C4-2B (cell line): ENCODE results near the gene CWC27.

Experiments used
- H3K27ac ChIP-seq: fragments of 450-650 bp; 2 replicates; pipeline ENCODE4 v1.5.1; 2017
- ZFX ChIP-seq: fragments of 450-650 bp; IDR thresholded peaks from 2 replicates; pipeline ENCODE4 v1.6.1; 2017
- TF ChIP-seq, protein P1 (sequence below): fragments of 450-650 bp; conservative IDR thresholded peaks from 2 replicates; pipeline ENCODE4 v1.5.1; 2017; ENCODE audit warnings: mild to moderate bottlenecking

Gene CWC27

DNA sequence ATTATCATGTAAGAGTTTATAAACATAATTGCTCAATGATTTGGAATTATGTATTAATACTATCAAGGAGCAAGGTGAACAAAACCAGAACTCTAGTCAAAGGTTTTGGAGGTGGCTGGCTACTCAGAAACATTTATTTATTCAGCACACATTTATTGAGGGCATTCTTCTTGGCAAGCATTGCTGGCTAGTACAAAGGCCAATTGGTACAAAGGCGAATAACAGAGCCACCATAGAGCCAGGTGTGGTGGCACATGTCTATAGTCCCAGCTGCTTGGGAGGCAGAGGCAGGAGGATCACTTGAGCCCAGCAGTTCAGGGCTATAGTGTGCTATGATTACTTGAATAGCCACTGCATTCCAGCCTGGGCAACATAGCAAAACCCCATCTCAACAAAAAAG, 242.1 kb downstream of the CWC27 start:
- no peak overlapping the region for H3K27ac ChIP-seq
- TF ChIP-seq, protein P1, sequence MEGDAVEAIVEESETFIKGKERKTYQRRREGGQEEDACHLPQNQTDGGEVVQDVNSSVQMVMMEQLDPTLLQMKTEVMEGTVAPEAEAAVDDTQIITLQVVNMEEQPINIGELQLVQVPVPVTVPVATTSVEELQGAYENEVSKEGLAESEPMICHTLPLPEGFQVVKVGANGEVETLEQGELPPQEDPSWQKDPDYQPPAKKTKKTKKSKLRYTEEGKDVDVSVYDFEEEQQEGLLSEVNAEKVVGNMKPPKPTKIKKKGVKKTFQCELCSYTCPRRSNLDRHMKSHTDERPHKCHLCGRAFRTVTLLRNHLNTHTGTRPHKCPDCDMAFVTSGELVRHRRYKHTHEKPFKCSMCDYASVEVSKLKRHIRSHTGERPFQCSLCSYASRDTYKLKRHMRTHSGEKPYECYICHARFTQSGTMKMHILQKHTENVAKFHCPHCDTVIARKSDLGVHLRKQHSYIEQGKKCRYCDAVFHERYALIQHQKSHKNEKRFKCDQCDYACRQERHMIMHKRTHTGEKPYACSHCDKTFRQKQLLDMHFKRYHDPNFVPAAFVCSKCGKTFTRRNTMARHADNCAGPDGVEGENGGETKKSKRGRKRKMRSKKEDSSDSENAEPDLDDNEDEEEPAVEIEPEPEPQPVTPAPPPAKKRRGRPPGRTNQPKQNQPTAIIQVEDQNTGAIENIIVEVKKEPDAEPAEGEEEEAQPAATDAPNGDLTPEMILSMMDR: no peak
- no peak for TF ChIP-seq ZFX

DNA sequence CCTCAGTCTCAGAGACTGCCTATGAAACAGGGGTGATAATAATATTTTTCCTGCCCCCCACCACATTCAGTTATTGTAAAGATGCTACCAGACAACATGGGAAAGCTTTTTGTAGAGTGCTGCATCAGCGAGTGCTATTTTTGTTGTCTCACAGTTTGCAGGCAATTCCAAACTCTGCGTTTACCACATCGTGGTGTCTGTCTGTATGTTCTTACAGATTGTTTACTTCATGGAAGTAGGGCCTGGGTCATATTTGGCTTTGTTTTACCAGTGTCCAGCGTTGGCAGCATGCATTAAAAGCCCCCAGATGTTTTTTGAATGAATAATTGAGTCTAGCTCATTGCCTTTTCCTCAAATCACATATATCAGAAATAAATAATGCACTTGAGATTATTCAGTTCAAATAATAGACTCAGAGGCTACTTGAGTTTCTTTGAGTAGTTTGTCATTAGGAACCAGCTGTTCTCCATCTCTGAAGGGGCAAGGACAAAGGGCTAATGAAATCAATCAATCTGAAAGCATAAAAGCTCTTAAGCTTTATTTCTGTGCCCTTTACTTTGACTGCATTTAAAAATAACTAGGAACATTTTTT, 243.7 kb downstream of the CWC27 start:
- H3K27ac ChIP-seq: no peak overlapping the region

DNA sequence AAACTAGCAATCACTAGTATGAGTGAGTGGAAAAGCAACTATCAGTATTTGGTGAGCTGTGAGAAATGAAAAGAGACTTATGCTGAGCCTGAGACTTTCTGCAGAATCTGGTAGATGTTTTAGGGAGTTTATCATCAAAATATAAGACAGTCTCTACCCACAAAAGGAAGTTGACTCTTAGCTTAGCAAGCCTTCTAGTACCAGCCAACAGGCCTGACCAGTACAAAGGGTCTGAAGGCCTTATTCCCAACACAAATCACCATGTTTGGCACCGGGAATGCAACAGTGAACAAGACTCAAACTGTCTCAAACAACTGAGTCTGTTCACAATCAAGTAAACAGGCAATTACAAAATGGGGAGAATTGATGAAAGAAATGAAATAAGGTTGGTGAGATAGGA, 244.4 kb downstream of the CWC27 start:
- no peak overlapping the region for H3K27ac ChIP-seq
- TF ChIP-seq, protein P1: no peak

More for the DNA sequence above, 243.7 kb downstream of the CWC27 start:
- TF ChIP-seq, protein P1: no peak
- no peak for TF ChIP-seq ZFX

DNA sequence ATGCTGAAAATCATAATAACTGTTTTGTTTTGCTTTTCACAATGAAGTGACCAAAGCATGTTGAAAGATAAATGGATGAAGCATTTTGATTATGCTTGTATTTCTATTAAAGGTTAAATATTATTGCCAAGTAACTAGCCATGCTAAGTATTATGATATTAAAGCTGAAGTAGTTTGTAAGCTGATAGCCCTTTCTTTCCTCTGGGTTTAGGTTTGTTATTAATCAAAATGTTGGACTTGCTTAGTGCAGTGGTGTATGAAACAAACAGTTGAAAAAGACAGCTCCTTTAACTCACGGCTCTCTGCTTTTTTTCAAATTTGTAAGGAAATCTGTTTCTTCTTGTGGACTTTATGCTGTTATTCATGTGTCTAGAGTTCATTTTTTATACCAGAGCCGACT, 246.0 kb downstream of the CWC27 start:
- H3K27ac ChIP-seq: no peak overlapping the region
- no peak for TF ChIP-seq ZFX
- TF ChIP-seq, protein P1: no peak

DNA sequence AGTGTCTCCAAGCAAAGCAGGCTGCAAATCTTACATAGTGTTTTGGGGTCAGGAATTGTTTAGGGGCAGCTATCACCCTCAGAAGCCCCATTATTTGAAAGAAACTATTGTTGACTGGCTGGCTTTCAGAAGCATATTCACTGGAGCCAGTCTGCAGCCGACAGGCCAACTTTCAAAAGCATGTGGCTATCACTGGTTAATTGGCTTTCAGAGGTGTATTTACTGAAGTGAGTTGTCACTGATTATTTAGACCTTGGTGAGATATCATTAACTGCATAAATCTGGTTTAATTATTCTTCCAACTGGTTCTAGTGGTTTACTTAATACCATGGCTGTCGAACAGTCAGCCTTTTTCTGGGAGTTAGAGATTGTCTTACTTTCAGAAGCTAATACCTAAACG, 247.0 kb downstream of the CWC27 start:
- no peak overlapping the region for H3K27ac ChIP-seq
- TF ChIP-seq ZFX: no peak
- TF ChIP-seq, protein P1: no peak

DNA sequence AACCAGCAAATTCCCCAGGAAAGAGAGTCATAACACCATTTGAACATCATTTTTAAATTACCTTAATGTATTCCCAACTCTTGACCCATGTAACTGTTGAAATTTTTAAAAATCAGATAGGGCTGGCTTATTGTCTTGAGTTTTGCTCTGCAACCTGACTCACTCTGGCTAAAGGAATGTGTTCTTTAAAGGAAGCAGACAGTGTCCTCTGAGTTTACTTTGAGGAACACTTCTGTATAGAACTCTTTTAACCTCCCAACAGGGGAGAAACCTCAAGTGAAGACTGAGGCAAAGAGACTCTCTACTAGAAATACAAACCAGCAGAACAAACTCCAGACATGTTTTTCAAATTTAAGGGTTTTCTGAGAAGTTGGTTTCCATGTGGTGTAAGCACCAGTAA, 248.9 kb downstream of the CWC27 start:
- TF ChIP-seq ZFX: no peak
- TF ChIP-seq, protein P1: no peak

DNA sequence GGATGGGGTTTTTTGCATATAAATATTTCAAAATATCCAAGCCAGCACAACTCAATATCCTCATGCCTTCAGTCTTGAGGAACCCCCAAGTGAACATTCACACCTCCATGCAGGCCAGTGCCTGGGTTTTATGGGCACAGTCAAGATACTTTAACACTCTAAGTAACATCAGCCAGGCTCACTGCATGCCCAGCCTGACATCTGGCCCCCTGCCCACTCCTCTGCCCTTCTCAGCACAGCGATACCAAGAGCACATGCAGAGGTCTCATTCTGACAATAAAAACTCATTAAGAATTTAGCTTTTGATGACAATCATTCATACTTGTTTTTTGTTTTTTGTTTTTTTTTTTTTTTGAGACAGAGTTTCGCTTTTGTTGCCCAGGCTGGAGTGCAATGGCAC, 250.0 kb downstream of the CWC27 start:
- no peak overlapping the region for H3K27ac ChIP-seq
- TF ChIP-seq, protein P1: no peak
- TF ChIP-seq ZFX: no peak

More for the DNA sequence above, 248.9 kb downstream of the CWC27 start:
- no peak overlapping the region for H3K27ac ChIP-seq
